Esophagus (tissue), 2 donors: ENCODE results near the gene USP3. TPM values are rescaled to one million over a fixed set of nuclear protein-coding genes. Genes with fewer than 3 reads are reported as not detected.

ENCODE experiments used
- H3K27ac ChIP-seq, 2 donors: one replicate each; pipeline ENCODE4 v1.5.1; 2013; ENCODE audit warnings: low read depth in 2 of 2, mild to moderate bottlenecking in 2 of 2, inconsistent platforms in 1 of 2, low read length in 1 of 2, moderate library complexity in 1 of 2
- H3K27me3 ChIP-seq, 2 donors: one replicate each; pipeline ENCODE4 v1.6.1; 2013; ENCODE audit warnings: low read length in 2 of 2, control low read depth in 1 of 2, mild to moderate bottlenecking in 1 of 2; ENCODE audit not compliant: insufficient read depth in 2 of 2, control insufficient read depth in 1 of 2
- H3K36me3 ChIP-seq, 2 donors: one replicate each; pipeline ENCODE4 v1.6.1; 2013; ENCODE audit warnings: low read length in 1 of 2; ENCODE audit not compliant: control insufficient read depth in 2 of 2, insufficient read depth in 2 of 2
- H3K4me1 ChIP-seq, 2 donors: one replicate each; pipeline ENCODE4 v1.6.1; 2013; ENCODE audit warnings: low read length in 1 of 2; ENCODE audit not compliant: control insufficient read depth in 2 of 2, insufficient read depth in 2 of 2
- H3K4me3 ChIP-seq, 2 donors: one replicate each; pipeline ENCODE4 v1.5.1; 2013; ENCODE audit warnings: low read length in 2 of 2, mild to moderate bottlenecking in 2 of 2, low read depth in 1 of 2, moderate library complexity in 1 of 2
- H3K9me3 ChIP-seq, 2 donors: one replicate each; pipeline ENCODE4 v1.6.1; 2013; ENCODE audit warnings: mild to moderate bottlenecking in 2 of 2, low read depth in 1 of 2, low read length in 1 of 2, moderate library complexity in 1 of 2; ENCODE audit not compliant: control insufficient read depth in 2 of 2, insufficient read depth in 1 of 2
- WGBS, 2 donors: extraction: QIAGEN DNeasy Blood & Tissue Kit; methylation state at CpG; one replicate each; pipeline ENCODE4 v1.1.7; 2013; 5-methylcytosine and 5-hydroxymethylcytosine counted together
- polyA plus RNA-seq, 2 donors: library from polyadenylated mRNA; stranded (reverse); fragments of 200-250 nt; gene quantifications; one replicate each; pipeline ENCODE4 v1.2.3, GENCODE V29; 2013
- donor health status: healthy with polysubstance abuse.
- donor health status: Bipolar disorder and iron deficiency.

Gene USP3
- polyA plus RNA-seq, 2 donors: 14.0 to 15.0 TPM

DNA sequence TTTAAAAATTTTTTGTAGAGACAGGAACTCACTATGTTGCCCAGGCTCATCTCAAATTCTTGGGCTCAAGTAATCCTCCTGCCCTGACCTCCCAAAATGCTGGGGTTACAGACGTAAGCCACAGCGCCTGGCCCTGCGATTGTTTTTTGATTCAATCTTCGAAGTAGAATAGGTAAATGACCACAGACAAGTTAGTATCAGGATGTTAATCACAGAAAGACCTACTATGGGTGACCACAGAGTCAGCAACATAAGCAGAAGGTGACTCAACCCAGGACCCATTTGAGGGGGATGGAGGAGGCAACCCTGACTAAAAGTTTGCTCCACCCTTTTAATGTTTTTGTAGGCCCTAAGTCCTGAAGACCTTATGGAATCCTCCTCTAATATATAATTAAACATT, 10.0 kb upstream of the USP3 start:
- Histone ChIP-seq H3K27ac (no peak overlapping the region), H3K4me3 (no peak overlapping the region), H3K4me1 (peaks cover 0 to 2% of the 10 kb centered on the region in 2 donors), H3K9me3 (no peaks in the 10 kb centered on the region), H3K27me3 (no peaks in the 10 kb centered on the region), H3K36me3 (no peaks in the 10 kb centered on the region)
- WGBS, 2 donors: 87 to 92% methylated on average over 4 of the region's 4 CpGs

DNA sequence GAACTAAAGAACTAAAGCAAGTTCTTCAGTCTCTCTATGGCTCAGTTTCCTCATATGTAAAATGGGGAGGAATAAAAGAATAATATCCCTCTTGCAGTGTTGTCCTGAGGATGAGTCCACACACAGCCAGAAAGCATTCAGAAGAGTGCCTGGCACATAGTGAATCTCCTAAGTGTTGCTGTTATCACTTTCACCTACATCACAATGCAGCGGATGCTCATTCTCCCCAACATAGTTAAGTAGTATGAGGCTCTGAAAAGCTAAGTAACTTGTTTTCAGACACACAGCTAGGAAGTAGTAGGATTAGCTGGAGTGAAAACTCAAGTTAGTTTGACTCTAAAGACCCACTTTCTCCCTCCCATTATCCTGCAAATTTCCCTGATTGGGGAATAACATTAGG, 9.1 kb upstream of the USP3 start:
- Histone ChIP-seq H3K9me3 (no peaks in the 10 kb centered on the region), H3K4me3 (no peak overlapping the region), H3K4me1 (peaks cover 0 to 2% of the 10 kb centered on the region in 2 donors), H3K36me3 (no peaks in the 10 kb centered on the region), H3K27me3 (no peaks in the 10 kb centered on the region), H3K27ac (no peak overlapping the region)
- 89 to 96% methylated on average over 1 of the region's 1 CpG for WGBS, 2 donors

DNA sequence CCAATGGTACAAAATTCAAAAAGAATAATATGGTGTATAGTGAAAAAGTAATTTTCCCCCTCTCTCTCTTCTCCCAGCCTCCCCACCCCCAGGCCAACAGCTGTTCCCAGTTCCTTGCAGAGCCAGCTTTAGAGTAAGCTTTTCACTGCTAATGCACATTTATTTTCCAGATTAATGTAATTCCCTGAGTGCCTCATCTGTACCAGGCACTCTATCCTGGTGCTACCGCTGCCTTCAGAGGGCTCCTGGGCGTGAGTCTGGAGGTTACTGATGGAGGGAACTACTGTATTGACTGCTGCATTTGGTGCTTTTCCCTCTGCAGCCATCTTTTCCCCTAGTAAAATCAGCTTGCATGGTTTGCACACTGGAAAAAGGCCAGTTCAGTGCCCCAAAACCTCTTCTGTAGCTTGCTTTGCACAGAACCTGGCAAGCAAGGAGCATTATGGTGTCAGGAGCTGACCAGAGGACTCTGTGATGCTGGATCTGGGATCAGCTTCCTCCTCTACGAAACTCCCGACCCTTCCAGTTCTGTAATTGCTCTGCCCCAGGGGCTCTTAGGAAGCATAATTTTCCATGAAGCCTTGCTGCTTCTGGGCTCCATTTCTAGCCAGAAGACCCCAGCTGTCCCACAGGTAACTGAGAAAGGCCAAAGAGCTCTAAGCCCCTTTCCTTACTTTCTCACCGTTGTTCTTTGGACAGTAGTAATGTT, 8.5 kb upstream of the USP3 start:
- Histone ChIP-seq H3K27ac (no peak overlapping the region), H3K4me1 (peaks cover 0 to 2% of the 10 kb centered on the region in 2 donors), H3K4me3 (no peak overlapping the region), H3K27me3 (no peaks in the 10 kb centered on the region), H3K36me3 (no peaks in the 10 kb centered on the region), H3K9me3 (no peaks in the 10 kb centered on the region)
- 73 to 81% methylated on average over 5 of the region's 5 CpGs for WGBS, 2 donors

DNA sequence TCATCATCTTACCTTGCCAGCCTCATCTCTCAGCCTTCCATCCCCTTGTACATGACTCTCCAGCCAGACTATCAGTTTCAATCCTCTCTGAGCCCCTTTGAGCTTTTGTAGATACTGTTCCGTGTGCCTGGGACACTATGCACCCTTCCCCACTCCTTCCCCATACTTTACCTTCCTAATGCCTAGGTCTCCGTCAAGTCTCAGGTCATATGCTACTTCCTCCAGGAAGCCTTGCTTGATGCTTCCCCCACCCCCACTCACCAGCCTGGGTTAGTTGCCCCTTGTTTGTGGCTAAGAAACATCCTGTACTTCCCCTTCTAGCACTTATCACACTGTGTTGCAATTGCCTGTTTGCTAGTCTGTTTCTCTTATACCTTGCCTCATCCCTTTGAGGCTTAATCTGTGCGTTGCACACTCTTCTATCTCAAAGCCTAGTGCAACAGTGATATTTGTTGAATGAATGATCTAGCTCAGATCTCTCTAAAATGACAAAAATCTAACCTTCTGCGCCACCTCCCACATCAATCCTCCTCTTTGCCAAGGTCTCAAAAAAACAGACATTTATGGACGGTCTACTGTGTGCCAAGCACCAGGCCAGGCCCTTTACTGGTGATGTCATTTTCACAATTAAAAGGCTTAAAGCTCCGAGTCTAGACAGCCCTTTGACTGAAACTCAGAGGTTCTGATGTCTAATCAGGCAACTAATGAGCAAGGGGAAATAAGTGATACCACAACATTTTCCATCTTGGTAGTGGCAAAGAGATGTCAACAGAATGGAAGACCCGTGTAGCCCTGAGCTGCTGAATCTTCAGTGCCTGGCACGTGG, 6.5 kb upstream of the USP3 start:
- no peaks in the 10 kb centered on the region for H3K9me3 ChIP-seq
- WGBS, 2 donors: 61 to 68% methylated on average over 8 of the region's 8 CpGs
- no peaks in the 10 kb centered on the region for H3K36me3 ChIP-seq
- peaks cover 0 to 4% of the 10 kb centered on the region in 2 donors for H3K4me1 ChIP-seq
- no peak overlapping the region for H3K4me3 ChIP-seq
- H3K27ac ChIP-seq: peak overlapping the region; percentile 16 to 47
- no peaks in the 10 kb centered on the region for H3K27me3 ChIP-seq

DNA sequence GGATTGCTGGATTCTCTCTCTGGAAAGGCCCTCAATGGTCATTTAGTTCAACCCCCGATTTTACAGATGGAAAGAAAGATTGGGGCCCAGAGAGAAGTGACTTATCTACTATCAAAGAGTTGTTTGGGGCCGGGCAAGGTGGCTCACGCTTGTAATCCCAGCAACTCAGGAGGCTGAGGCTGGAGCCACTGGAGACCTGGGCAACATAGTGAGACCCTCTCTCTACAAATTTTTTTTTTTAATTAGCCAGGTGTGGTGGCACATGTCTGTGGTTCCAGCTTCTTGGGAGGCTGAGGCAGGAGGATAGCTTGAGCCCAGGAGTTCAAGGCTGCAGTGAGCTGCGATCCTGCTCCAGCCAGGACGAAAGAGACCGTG, 5.2 kb upstream of the USP3 start:
- Histone ChIP-seq H3K4me3 (no peak overlapping the region), H3K27ac (no peak overlapping the region), H3K36me3 (no peaks in the 10 kb centered on the region), H3K9me3 (no peaks in the 10 kb centered on the region), H3K27me3 (no peaks in the 10 kb centered on the region), H3K4me1 (peaks cover 0 to 4% of the 10 kb centered on the region in 2 donors)
- WGBS, 2 donors: 93 to 96% methylated on average over 6 of the region's 6 CpGs

DNA sequence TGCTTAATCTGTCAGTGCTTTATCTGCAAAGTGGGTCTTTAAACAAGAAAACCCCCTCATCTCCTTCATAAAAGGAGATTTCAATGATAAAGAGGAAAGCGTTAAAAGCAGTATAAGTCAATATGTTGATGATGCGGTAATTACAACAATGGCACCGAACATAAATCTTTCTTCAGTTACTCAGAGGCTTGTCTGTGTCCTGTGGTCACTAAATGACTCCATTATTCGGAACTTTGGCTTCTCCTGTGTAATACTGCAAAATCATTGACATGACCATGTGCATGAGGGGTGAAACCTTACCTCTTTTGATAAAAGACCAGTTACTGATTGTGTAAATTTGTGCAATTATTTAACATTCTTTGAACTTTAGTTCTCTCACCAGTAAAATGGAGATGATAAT, 4.8 kb upstream of the USP3 start:
- Histone ChIP-seq H3K9me3 (no peaks in the 10 kb centered on the region), H3K36me3 (no peaks in the 10 kb centered on the region), H3K27me3 (no peaks in the 10 kb centered on the region), H3K27ac (no peak overlapping the region), H3K4me1 (peaks cover 0 to 4% of the 10 kb centered on the region in 2 donors), H3K4me3 (no peak overlapping the region)
- WGBS, 2 donors: 86 to 94% methylated on average over 4 of the region's 4 CpGs

DNA sequence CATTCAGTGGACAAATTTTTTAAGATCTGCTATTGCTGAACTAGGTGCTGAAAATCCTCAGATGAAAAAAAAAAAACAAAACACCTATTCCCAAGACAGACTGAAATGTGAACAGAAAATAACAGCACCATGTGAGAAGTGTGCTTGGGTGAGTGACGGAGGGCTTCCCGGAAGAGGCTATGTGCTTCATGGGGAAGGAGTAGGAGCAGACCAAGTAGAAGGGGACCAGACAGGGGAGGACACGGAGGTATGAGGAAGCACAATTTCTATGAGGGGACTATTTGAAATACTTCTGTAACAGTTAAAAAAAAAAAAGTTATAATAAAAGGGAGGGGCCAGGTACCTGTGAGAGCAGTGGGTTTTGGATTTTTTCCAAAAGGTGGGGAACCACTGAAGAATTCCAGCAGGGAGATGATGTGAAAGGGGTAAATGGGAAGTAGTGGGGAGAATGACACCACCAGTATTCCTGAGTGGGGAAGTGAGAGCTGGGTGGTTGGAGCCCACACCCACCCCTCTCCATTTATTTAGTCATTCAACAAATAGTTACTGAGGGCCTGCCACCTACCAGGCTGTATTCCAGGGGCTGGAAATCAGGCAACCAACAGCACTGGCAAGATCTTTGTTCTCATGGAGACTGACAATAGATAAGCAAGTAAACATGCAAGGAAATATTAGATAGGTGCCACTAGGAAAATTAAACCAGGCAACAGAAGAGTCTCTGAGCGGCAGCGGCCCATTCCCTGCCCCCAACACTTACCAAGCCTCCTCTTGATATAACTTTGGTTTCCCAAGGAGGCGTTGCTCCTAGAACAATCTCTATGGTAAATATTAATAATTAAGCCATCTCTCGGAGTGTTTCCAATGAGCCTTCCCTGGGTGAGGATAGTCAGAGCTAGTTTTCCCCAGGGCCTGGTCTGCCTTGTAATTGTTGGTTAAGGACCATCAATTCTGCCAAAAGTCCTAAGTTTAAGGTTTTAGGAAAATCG, 3.8 kb upstream of the USP3 start:
- Histone ChIP-seq H3K36me3 (no peaks in the 10 kb centered on the region), H3K27ac (peak overlapping the region; percentile 67 to 79), H3K27me3 (no peaks in the 10 kb centered on the region), H3K9me3 (no peaks in the 10 kb centered on the region), H3K4me1 (peaks cover 0 to 4% of the 10 kb centered on the region in 2 donors), H3K4me3 (peak overlapping the region in 1 of 2 donors; percentile 27)
- WGBS, 2 donors: 55 to 62% methylated on average over 8 of the region's 8 CpGs

DNA sequence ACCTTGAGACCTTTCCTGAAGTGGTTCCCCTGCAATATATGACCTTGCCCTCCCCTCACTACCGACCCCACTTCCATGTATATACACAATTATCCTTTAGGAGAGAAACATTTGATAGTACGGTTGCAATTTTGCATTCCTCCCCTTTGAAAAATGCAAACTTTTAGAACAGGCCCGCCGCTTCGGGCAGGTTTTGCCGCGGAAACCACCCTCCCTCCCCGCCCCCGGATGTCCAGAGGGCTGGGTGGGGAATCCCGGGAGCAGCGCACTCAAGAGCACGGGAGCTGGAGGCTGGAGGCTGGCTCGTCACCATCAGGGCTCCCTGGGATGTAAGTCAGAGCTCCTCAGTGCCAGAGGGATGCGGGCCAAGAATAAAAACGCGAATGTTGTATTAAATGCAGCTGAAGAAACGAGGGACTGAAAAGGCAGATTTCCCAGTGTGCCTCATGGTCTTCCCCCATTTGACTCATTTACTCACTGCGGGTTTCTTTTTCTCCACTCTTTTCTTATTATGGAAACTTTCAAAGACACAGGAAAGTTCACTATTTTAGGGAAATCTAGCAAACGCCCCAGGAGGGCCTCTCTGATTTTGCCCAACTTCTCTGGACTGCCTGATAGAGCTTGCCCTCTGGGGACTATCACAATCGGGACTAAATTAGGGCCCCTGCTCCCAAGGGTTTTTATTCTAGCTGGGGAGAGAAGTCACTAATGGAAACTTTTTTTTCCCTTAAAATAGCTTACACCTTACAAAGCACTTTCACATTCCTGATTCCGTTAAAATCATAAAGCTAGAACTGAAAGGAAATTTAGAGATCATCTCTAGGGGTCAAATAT, 2.9 kb upstream of the USP3 start:
- no peaks in the 10 kb centered on the region for H3K27me3 ChIP-seq
- peak overlapping the region in 1 of 2 donors; percentile 27 for H3K4me3 ChIP-seq
- no peaks in the 10 kb centered on the region for H3K36me3 ChIP-seq
- WGBS, 2 donors: 5 to 6% methylated on average over 21 of the region's 21 CpGs
- H3K4me1 ChIP-seq: peaks cover 0 to 4% of the 10 kb centered on the region in 2 donors
- H3K27ac ChIP-seq: peak overlapping the region; percentile 67 to 99
- H3K9me3 ChIP-seq: no peaks in the 10 kb centered on the region
